Mesothelial cell of epicardium (in vitro differentiated cells): ENCODE measurements around the gene NAPB. TPM values are rescaled to one million over a fixed set of nuclear protein-coding genes. Genes with fewer than 3 reads are reported as not detected.

Experiments
- DNase-seq, 2 experiments: peaks; one replicate each; pipeline ENCODE4 v3.0.0; 2021; ENCODE audit warnings: low spot score in 2 of 2; ENCODE audit not compliant: unreplicated experiment in 2 of 2
- H3K27ac Mint-ChIP-seq: 2 replicates; pipeline ENCODE4 v1.8.0; 2021; ENCODE audit warnings: mixed read lengths
- H3K27me3 Mint-ChIP-seq: 2 replicates; pipeline ENCODE4 v1.8.0; 2021; ENCODE audit warnings: low read depth, mixed read lengths
- H3K36me3 Mint-ChIP-seq: 2 replicates; pipeline ENCODE4 v1.8.0; 2021; ENCODE audit warnings: mixed read lengths
- H3K4me1 Mint-ChIP-seq: 2 replicates; pipeline ENCODE4 v1.8.0; 2021; ENCODE audit warnings: mixed read lengths
- H3K4me3 Mint-ChIP-seq: 2 replicates; pipeline ENCODE4 v1.8.0; 2021; ENCODE audit warnings: mild to moderate bottlenecking, moderate library complexity, mixed read lengths
- H3K9me3 Mint-ChIP-seq: 2 replicates; pipeline ENCODE4 v1.8.0; 2021; ENCODE audit warnings: mixed read lengths
- CTCF ChIP-seq: fragments of 200-600 bp; sonication (generic); IDR thresholded peaks from one replicate; pipeline ENCODE4 v1.5.0; 2021; ENCODE audit warnings: antibody characterized with exemption; ENCODE audit not compliant: unreplicated experiment
- total RNA-seq: library from RNA; stranded (reverse); gene quantifications from 3 replicates; pipeline ENCODE4 v1.2.1, GENCODE V29; 2021

Gene NAPB
- total RNA-seq, 1 donor from 2014 or later = 18.0 TPM

DNA sequence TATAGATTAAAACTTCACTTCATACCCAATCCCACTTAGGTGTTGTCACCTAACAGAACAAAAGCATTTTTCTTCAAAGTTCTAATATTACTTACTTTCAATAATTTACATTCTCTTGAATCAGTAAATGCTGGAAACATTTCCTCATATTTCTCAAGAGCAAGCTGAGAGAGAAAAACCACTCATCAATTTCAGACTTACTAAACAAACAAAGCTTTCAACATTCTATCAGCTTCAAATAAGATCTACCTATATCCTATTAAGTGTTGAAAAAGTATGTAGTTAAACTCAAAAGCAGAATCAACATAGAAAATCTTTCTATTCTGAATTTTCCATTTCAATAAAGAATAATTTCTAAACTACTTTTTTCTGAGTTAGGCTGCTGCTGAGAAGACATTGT, 41.5 kb downstream of the NAPB start:
- H3K4me1 Mint-ChIP-seq = no peaks in the 10 kb centered on the region
- no peak overlapping the region for H3K27ac Mint-ChIP-seq
- TF ChIP-seq CTCF = no peak
- H3K27me3 Mint-ChIP-seq = no peaks in the 10 kb centered on the region
- H3K4me3 Mint-ChIP-seq = no peak overlapping the region
- H3K9me3 Mint-ChIP-seq = peaks cover 14% of the 10 kb centered on the region
- DNase-seq = no peak
- H3K36me3 Mint-ChIP-seq = peaks cover 54% of the 10 kb centered on the region

DNA sequence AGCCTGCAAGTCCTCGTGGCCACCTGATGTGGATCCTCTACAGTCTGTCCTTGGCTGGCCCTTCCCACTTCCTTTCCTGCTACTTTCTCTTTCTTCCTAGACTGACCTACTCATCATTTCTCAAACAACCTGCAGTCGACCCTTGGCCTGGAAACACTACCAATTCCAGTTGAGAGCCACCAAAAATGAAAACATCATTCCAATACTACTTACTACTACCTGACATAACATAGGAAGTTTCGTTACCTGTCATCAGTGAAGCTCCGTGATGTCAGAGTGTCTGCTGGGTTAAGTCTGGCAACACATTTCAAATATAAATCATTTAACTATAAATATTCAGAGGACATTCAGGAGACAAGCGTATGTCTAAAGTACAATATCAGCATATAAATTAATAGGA, 45.5 kb downstream of the NAPB start:
- no peaks in the 10 kb centered on the region for H3K9me3 Mint-ChIP-seq
- H3K36me3 Mint-ChIP-seq = peaks cover 45% of the 10 kb centered on the region
- H3K27ac Mint-ChIP-seq = no peak overlapping the region
- no peaks in the 10 kb centered on the region for H3K4me1 Mint-ChIP-seq
- no peak for DNase-seq
- no peak for TF ChIP-seq CTCF
- no peaks in the 10 kb centered on the region for H3K27me3 Mint-ChIP-seq
- H3K4me3 Mint-ChIP-seq = no peak overlapping the region

DNA sequence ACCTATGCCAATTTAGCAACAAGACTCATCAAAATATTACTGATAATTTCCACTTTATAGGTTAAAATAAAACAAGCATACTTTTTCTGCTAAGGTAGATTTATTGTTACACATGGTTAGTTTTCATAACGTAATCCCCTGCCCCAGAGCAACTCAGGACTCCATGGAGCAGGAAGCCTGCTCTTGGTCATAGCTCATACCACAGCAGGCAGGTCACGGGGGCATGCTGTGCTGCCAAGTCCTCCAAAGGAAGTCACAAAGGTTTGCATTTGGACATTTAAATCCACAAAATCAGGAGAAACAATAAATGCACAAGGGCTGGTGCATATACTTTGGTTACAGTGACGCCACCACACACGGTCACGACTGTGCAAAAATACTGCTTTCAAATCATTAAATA, 46.8 kb downstream of the NAPB start:
- no peaks in the 10 kb centered on the region for H3K9me3 Mint-ChIP-seq
- H3K4me3 Mint-ChIP-seq = no peak overlapping the region
- H3K27me3 Mint-ChIP-seq = no peaks in the 10 kb centered on the region
- H3K36me3 Mint-ChIP-seq = peaks cover 53% of the 10 kb centered on the region
- no peak overlapping the region for H3K27ac Mint-ChIP-seq
- no peak for TF ChIP-seq CTCF
- H3K4me1 Mint-ChIP-seq = no peaks in the 10 kb centered on the region
- no peak for DNase-seq

DNA sequence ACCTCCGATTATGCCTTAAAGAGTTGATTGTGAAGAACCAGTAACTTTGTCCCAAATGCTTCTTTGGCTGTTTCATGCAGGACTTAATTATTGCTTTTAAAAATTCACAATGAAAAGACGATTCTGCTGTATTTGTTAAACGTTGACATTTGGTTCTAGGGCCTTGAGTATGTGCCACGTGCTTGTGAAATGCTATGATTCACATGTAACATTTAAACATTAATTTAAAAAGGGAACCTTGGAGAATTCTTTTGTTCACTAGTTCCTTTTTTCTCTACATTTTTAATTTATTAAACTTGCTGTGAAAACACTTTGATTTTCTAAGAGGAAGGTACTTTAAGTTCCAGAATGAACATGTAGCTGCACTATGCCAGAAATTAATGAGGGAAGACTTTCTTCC, 49.8 kb downstream of the NAPB start:
- DNase-seq = no peak
- no peaks in the 10 kb centered on the region for H3K27me3 Mint-ChIP-seq
- peaks cover 14% of the 10 kb centered on the region for H3K4me1 Mint-ChIP-seq
- no peak overlapping the region for H3K27ac Mint-ChIP-seq
- TF ChIP-seq CTCF = no peak
- no peak overlapping the region for H3K4me3 Mint-ChIP-seq
- H3K9me3 Mint-ChIP-seq = no peaks in the 10 kb centered on the region
- H3K36me3 Mint-ChIP-seq = peaks cover 40% of the 10 kb centered on the region

GRCh38 chr20:23370873-23371272, 50.4 kb downstream of the NAPB start:
- H3K27me3 Mint-ChIP-seq = no peaks in the 10 kb centered on the region
- H3K27ac Mint-ChIP-seq = no peak overlapping the region
- H3K9me3 Mint-ChIP-seq = no peaks in the 10 kb centered on the region
- H3K4me1 Mint-ChIP-seq = peaks cover 17% of the 10 kb centered on the region
- H3K36me3 Mint-ChIP-seq = peaks cover 37% of the 10 kb centered on the region
- no peak overlapping the region for H3K4me3 Mint-ChIP-seq
- TF ChIP-seq CTCF = no peak
- no peak for DNase-seq

DNA sequence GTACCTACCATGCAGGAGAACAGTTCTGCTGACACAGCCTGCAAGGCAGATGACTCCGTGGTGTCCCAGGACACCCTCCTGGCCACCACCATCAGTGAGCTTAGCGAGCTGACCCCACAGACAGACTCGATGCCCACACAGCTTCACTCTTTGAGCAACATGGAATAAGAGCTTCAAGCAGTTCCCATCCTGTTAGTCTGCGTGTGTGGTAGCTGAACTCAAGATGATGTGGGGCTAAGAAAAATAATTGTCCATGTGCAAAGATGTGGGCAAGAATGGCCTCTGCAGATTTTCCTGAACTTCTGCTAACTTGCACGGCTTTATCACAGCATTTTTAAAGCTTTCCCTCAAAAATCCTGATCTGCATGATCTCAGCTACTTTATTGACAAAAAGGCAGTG, 51.0 kb downstream of the NAPB start:
- Mint-ChIP-seq H3K27ac (no peak overlapping the region), H3K36me3 (peaks cover 31% of the 10 kb centered on the region), H3K4me3 (no peak overlapping the region), H3K4me1 (peaks cover 18% of the 10 kb centered on the region), H3K27me3 (no peaks in the 10 kb centered on the region), H3K9me3 (no peaks in the 10 kb centered on the region)
- no peak for DNase-seq
- TF ChIP-seq CTCF = no peak
